Keratinocyte (primary cell): ENCODE data around the gene ESM1. TPM values are rescaled to one million over a fixed set of nuclear protein-coding genes. Genes with fewer than 3 reads are reported as not detected.

Source experiments
- DNase-seq: peaks from one replicate; pipeline ENCODE4 v3.0.0-alpha.2; 2011; ENCODE audit warnings: low read depth, missing footprints, low spot score
- FAIRE-seq: peaks from 2 replicates; lab custom pipeline; 2011; peaks lifted over from hg19 to GRCh38; lab: Jason Lieb, UNC
- H2AFZ ChIP-seq: 2 replicates; pipeline ENCODE4 v1.6.0; 2012; ENCODE audit warnings: low read length, control low read depth, inconsistent platforms; ENCODE audit not compliant: control insufficient read depth
- H3K27ac ChIP-seq: 2 replicates; pipeline ENCODE4 v1.5.1; 2011; ENCODE audit warnings: low read length; ENCODE audit not compliant: control insufficient read depth, insufficient read depth
- H3K27me3 ChIP-seq: 3 replicates; pipeline ENCODE4 v1.6.0; 2011; ENCODE audit warnings: low read length; ENCODE audit not compliant: control insufficient read depth, insufficient read depth; ENCODE audit errors: extremely low read depth
- H3K36me3 ChIP-seq, 2 experiments: 2 replicates in 1 of 2; 3 replicates in 1 of 2; pipeline ENCODE4 v1.5.1; 2011; ENCODE audit warnings: low read length in 2 of 2, mild to moderate bottlenecking in 1 of 2; ENCODE audit not compliant: control insufficient read depth in 2 of 2, insufficient read depth in 2 of 2; ENCODE audit errors: extremely low read depth in 1 of 2
- H3K4me1 ChIP-seq: 3 replicates; pipeline ENCODE4 v1.5.1; 2011; ENCODE audit warnings: low read length; ENCODE audit not compliant: control insufficient read depth, insufficient read depth; ENCODE audit errors: extremely low read depth
- H3K4me2 ChIP-seq: 3 replicates; pipeline ENCODE4 v1.6.0; 2011; ENCODE audit warnings: low read depth, low read length; ENCODE audit not compliant: control insufficient read depth, insufficient read depth; ENCODE audit errors: extremely low read depth
- H3K4me3 ChIP-seq, 3 experiments: fragments of 200-600 bp in 1 of 3; sonication (generic) in 1 of 3; 2 replicates in 2 of 3; 3 replicates in 1 of 3; pipeline ENCODE4 v1.5.1; 2011 to 2016; ENCODE audit warnings: low read length in 3 of 3, mild to moderate bottlenecking in 3 of 3, control low read depth in 2 of 3, inconsistent platforms in 1 of 3, low read depth in 1 of 3, mixed read lengths in 1 of 3, mixed run types in 1 of 3, moderate library complexity in 1 of 3; ENCODE audit not compliant: control insufficient read depth in 2 of 3, insufficient read depth in 2 of 3; ENCODE audit errors: extremely low read depth in 1 of 3
- H3K79me2 ChIP-seq: 2 replicates; pipeline ENCODE4 v1.6.0; 2012; ENCODE audit warnings: low read length; ENCODE audit not compliant: control insufficient read depth, insufficient read depth
- H3K9ac ChIP-seq: 3 replicates; pipeline ENCODE4 v1.6.0; 2011; ENCODE audit warnings: low read length; ENCODE audit not compliant: control insufficient read depth, insufficient read depth; ENCODE audit errors: extremely low read depth
- H3K9me1 ChIP-seq: 3 replicates; pipeline ENCODE4 v1.6.0; 2011; ENCODE audit warnings: low read length; ENCODE audit not compliant: control insufficient read depth, insufficient read depth; ENCODE audit errors: extremely low read depth
- H3K9me3 ChIP-seq: 2 replicates; pipeline ENCODE4 v1.5.1; 2012; ENCODE audit warnings: low read depth, low read length; ENCODE audit not compliant: control insufficient read depth
- H4K20me1 ChIP-seq: 3 replicates; pipeline ENCODE4 v1.6.0; 2011; ENCODE audit warnings: low read length; ENCODE audit not compliant: control insufficient read depth, insufficient read depth; ENCODE audit errors: extremely low read depth
- EZH2 ChIP-seq: IDR thresholded peaks from one replicate; pipeline ENCODE4 v1.6.1; 2012; ENCODE audit warnings: inconsistent platforms, mild to moderate bottlenecking, low read length, moderate library complexity
- dilution Hi-C: fragments of 300-500 bp; cut with MboI; formaldehyde crosslinking; loops from one replicate; pipeline ENCODE4 v1.7.0; 2020; ENCODE audit warnings: low sequenced_read_pairs; ENCODE audit not compliant: extremely low pct_ligation_motif_present
- polyA plus RNA-seq, 5 experiments: library from polyadenylated mRNA; depleted of rRNA in 3 of 5; stranded (reverse) in 3 of 5; stranded (forward) in 1 of 5; unstranded in 1 of 5; fragments of >200 nt; gene quantifications; 1 replicate in 1 of 5; 2 replicates in 3 of 5; 3 replicates in 1 of 5; pipeline versions ENCODE4 v1.2.1 to v1.2.3, GENCODE V29; 2011 to 2012; ENCODE audit warnings: missing spikeins in 2 of 5, low read depth in 1 of 5, low replicate concordance in 1 of 5
- TF ChIP-seq, protein P1 (sequence below), 3 experiments: IDR thresholded peaks in 1 of 3; conservative IDR thresholded peaks in 1 of 3; optimal IDR thresholded peaks in 1 of 3; 2 replicates in 2 of 3; 3 replicates in 1 of 3; pipeline versions ENCODE3 to v1.5.1; 2011; ENCODE audit warnings: low read length in 3 of 3, mild to moderate bottlenecking in 3 of 3, moderate library complexity in 2 of 3, control low read depth in 1 of 3, inconsistent platforms in 1 of 3; ENCODE audit not compliant: insufficient read depth in 2 of 3; ENCODE audit errors: extremely low read depth in 1 of 3

ESM1 gene
- polyA plus RNA-seq, 1 donor (not counting 4 experiments of a cell fraction or from before 2014, with no cell fraction given), result 0.07 TPM

DNA sequence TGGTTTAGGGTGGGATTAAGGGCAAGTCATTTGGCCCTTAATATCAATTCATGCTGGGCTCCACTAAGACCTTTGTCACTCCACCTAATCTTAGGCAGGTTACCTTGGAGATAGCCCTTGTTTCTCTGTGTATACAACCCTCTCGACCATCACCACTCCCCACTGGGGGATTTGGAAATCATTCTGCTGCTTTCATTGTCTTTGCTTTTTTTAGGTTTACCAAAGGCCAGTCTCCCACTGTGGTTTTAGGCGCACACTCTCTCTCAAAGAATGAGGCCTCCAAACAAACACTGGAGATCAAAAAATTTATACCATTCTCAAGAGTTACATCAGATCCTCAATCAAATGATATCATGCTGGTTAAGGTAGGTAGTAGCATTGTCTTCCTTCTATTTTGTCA lies 44.8 kb upstream of the ESM1 start:
- FAIRE-seq (no peak), DNase-seq (no peak)
- no peak overlapping the region for H3K27ac ChIP-seq
- H3K4me3 ChIP-seq, result no peak overlapping the region
- no peaks in the 10 kb centered on the region for H3K36me3 ChIP-seq
- H3K9ac ChIP-seq, result no peak overlapping the region
- no peaks in the 10 kb centered on the region for H3K79me2 ChIP-seq
- H4K20me1 ChIP-seq, result no peaks in the 10 kb centered on the region
- no peaks in the 10 kb centered on the region for H3K9me1 ChIP-seq
- H2AFZ ChIP-seq, result no peak overlapping the region
- TF ChIP-seq, protein P1, sequence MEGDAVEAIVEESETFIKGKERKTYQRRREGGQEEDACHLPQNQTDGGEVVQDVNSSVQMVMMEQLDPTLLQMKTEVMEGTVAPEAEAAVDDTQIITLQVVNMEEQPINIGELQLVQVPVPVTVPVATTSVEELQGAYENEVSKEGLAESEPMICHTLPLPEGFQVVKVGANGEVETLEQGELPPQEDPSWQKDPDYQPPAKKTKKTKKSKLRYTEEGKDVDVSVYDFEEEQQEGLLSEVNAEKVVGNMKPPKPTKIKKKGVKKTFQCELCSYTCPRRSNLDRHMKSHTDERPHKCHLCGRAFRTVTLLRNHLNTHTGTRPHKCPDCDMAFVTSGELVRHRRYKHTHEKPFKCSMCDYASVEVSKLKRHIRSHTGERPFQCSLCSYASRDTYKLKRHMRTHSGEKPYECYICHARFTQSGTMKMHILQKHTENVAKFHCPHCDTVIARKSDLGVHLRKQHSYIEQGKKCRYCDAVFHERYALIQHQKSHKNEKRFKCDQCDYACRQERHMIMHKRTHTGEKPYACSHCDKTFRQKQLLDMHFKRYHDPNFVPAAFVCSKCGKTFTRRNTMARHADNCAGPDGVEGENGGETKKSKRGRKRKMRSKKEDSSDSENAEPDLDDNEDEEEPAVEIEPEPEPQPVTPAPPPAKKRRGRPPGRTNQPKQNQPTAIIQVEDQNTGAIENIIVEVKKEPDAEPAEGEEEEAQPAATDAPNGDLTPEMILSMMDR (optimal IDR thresholded peaks at IDR 0.05 in 1 of 3, IDR thresholded peaks at IDR 0.05 in 1 of 3, conservative IDR thresholded peaks at IDR 0.05 in 1 of 3; ENCODE audit: extremely low read depth in 1 of 3, insufficient read depth in 2 of 3, low read length in 3 of 3), result no peak
- no peak for TF ChIP-seq EZH2
- H3K4me2 ChIP-seq, result no peak overlapping the region
- H3K27me3 ChIP-seq, result no peaks in the 10 kb centered on the region
- no peaks in the 10 kb centered on the region for H3K4me1 ChIP-seq
- H3K9me3 ChIP-seq, result no peaks in the 10 kb centered on the region
- dilution Hi-C loops, result no loop called here

- no peaks in the 10 kb centered on the region for H3K9me3 ChIP-seq
- no peaks in the 10 kb centered on the region for H3K27me3 ChIP-seq
- H3K4me3 ChIP-seq, result no peak overlapping the region
- no peak overlapping the region for H3K4me2 ChIP-seq
- H3K27ac ChIP-seq, result no peak overlapping the region
- H2AFZ ChIP-seq, result no peak overlapping the region
- FAIRE-seq, result no peak
- H4K20me1 ChIP-seq, result no peaks in the 10 kb centered on the region
- no peaks in the 10 kb centered on the region for H3K79me2 ChIP-seq
- H3K36me3 ChIP-seq, result no peaks in the 10 kb centered on the region
- H3K4me1 ChIP-seq, result no peaks in the 10 kb centered on the region
- no peak for DNase-seq
- H3K9ac ChIP-seq, result no peak overlapping the region
- H3K9me1 ChIP-seq, result no peaks in the 10 kb centered on the region
- dilution Hi-C loops, result no loop called here
- TF ChIP-seq, protein P1 (optimal IDR thresholded peaks at IDR 0.05 in 1 of 3, IDR thresholded peaks at IDR 0.05 in 1 of 3, conservative IDR thresholded peaks at IDR 0.05 in 1 of 3; ENCODE audit: extremely low read depth in 1 of 3, insufficient read depth in 2 of 3, low read length in 3 of 3), result no peak
- TF ChIP-seq EZH2, result no peak
These were observed 42.2 kb upstream of the ESM1 start for GRCh38 chr5:55027595-55027994.
